IMR-90 (cell line): ENCODE measurements around the gene PLCB4.
"Not testable (repeated sequence)": the region's sequence is repeated elsewhere in the genome, so short reads cannot be mapped to it uniquely, and the experiment has no call there.

Source experiments
- CHD1 ChIP-seq: IDR thresholded peaks from 2 replicates; pipeline ENCODE4 v1.6.1; 2012; ENCODE audit warnings: low read depth, low read length, improper control_type of control experiment
- CTCF ChIP-seq: conservative IDR thresholded peaks from 2 replicates; pipeline ENCODE4 v1.5.1; 2012; ENCODE audit warnings: mild to moderate bottlenecking, low read depth, low read length, improper control_type of control experiment
- ELK1 ChIP-seq: fragments of 150-350 bp; IDR thresholded peaks from 2 replicates; pipeline ENCODE4 v1.6.1; 2016; ENCODE audit warnings: low read depth, mild to moderate bottlenecking, low read length, moderate library complexity, borderline replicate concordance
- POLR2A ChIP-seq: IDR thresholded peaks from 2 replicates; pipeline ENCODE4 v1.6.1; 2012; ENCODE audit warnings: mild to moderate bottlenecking, low read depth, low read length
- RAD21 ChIP-seq: IDR thresholded peaks from 2 replicates; pipeline ENCODE4 v1.6.1; 2012; ENCODE audit warnings: low read length, improper control_type of control experiment
- RFX5 ChIP-seq: IDR thresholded peaks from 2 replicates; pipeline ENCODE4 v1.8.0; 2012; ENCODE audit warnings: low read depth, mild to moderate bottlenecking, low read length, moderate library complexity
- USF2 ChIP-seq: fragments of 150-350 bp; IDR thresholded peaks from 2 replicates; pipeline ENCODE4 v1.6.1; 2017; ENCODE audit warnings: mild to moderate bottlenecking, antibody characterized with exemption, low read length, low read depth

GRCh38 chr20:9047928-9048327, 21.0 kb upstream of the PLCB4 start:
- TF ChIP-seq POLR2A, RFX5, CHD1, ELK1, CTCF, RAD21, USF2: not testable (repeated sequence)
